ENCODE measurements around the gene ATXN10.

Gene ATXN10

GRCh38 chr22:45718391-45718790 lies 46.8 kb downstream of the ATXN10 start:
- Histone ChIP-seq H3K36me3 (ENCODE audit: control insufficient read depth, low read length) (peaks cover 82% of the 10 kb centered on the region), H3K4me3 (ENCODE audit: low read length) (no peak overlapping the region), H3F3A (ENCODE audit: control insufficient read depth, insufficient read depth) (no peaks in the 10 kb centered on the region), H3K79me2 (ENCODE audit: control insufficient read depth, low read length) (peaks cover 33% of the 10 kb centered on the region), H4K20me1 (ENCODE audit: control insufficient read depth, insufficient read depth, low read depth, low read length) (no peaks in the 10 kb centered on the region), H3K9me2 (replicated peaks; ENCODE audit: control insufficient read depth, low read length) (no peaks in the 10 kb centered on the region), H3K4me2 (ENCODE audit: low read length) (no peak overlapping the region), H3K27me3 (ENCODE audit: control insufficient read depth, low read length) (no peaks in the 10 kb centered on the region), H3K27ac (ENCODE audit: low read depth, low read length) (no peak overlapping the region), H3K4me1 (ENCODE audit: control insufficient read depth, low read length) (no peaks in the 10 kb centered on the region), H3K9me3 (ENCODE audit: control insufficient read depth, insufficient read depth, low read length) (no peaks in the 10 kb centered on the region)
- no peak for TF ChIP-seq EZH2phosphoT487 (IDR thresholded peaks at IDR 0.05; ENCODE audit: borderline replicate concordance, low read length)
- no peak for TF ChIP-seq CTCF (IDR thresholded peaks at IDR 0.05; ENCODE audit: low read depth, low read length, poor library complexity, severe bottlenecking)

- Histone ChIP-seq H3K4me2 (ENCODE audit: low read length) (no peak overlapping the region), H4K20me1 (ENCODE audit: control insufficient read depth, insufficient read depth, low read depth, low read length) (no peaks in the 10 kb centered on the region), H3K4me1 (ENCODE audit: control insufficient read depth, low read length) (peaks cover 24% of the 10 kb centered on the region), H3K9me2 (replicated peaks; ENCODE audit: control insufficient read depth, low read length) (no peaks in the 10 kb centered on the region), H3K4me3 (ENCODE audit: low read length) (no peak overlapping the region), H3K9me3 (ENCODE audit: control insufficient read depth, insufficient read depth, low read length) (no peaks in the 10 kb centered on the region), H3K36me3 (ENCODE audit: control insufficient read depth, low read length) (peaks cover 83% of the 10 kb centered on the region), H3K27me3 (ENCODE audit: control insufficient read depth, low read length) (no peaks in the 10 kb centered on the region), H3F3A (ENCODE audit: control insufficient read depth, insufficient read depth) (no peaks in the 10 kb centered on the region), H3K27ac (ENCODE audit: low read depth, low read length) (no peak overlapping the region), H3K79me2 (ENCODE audit: control insufficient read depth, low read length) (peaks cover 49% of the 10 kb centered on the region)
- TF ChIP-seq EZH2phosphoT487 (IDR thresholded peaks at IDR 0.05; ENCODE audit: borderline replicate concordance, low read length) (no peak), CTCF (IDR thresholded peaks at IDR 0.05; ENCODE audit: low read depth, low read length, poor library complexity, severe bottlenecking) (no peak)
Measured at GRCh38 chr22:45720839-45721378, 49.3 kb downstream of the ATXN10 start.

GRCh38 chr22:45722006-45722405 lies 50.4 kb downstream of the ATXN10 start:
- Histone ChIP-seq H3K4me1 (ENCODE audit: control insufficient read depth, low read length) (peaks cover 34% of the 10 kb centered on the region), H3K4me3 (ENCODE audit: low read length) (no peak overlapping the region), H3K9me2 (replicated peaks; ENCODE audit: control insufficient read depth, low read length) (no peaks in the 10 kb centered on the region), H3K4me2 (ENCODE audit: low read length) (no peak overlapping the region), H3K36me3 (ENCODE audit: control insufficient read depth, low read length) (peaks cover 89% of the 10 kb centered on the region), H3F3A (ENCODE audit: control insufficient read depth, insufficient read depth) (no peaks in the 10 kb centered on the region), H3K79me2 (ENCODE audit: control insufficient read depth, low read length) (peaks cover 60% of the 10 kb centered on the region), H3K27me3 (ENCODE audit: control insufficient read depth, low read length) (no peaks in the 10 kb centered on the region), H3K9me3 (ENCODE audit: control insufficient read depth, insufficient read depth, low read length) (no peaks in the 10 kb centered on the region), H4K20me1 (ENCODE audit: control insufficient read depth, insufficient read depth, low read depth, low read length) (no peaks in the 10 kb centered on the region), H3K27ac (ENCODE audit: low read depth, low read length) (no peak overlapping the region)
- TF ChIP-seq EZH2phosphoT487 (IDR thresholded peaks at IDR 0.05; ENCODE audit: borderline replicate concordance, low read length) (no peak), CTCF (IDR thresholded peaks at IDR 0.05; ENCODE audit: low read depth, low read length, poor library complexity, severe bottlenecking) (no peak)

Data from DOHH2 (cell line).